Dermis microvascular lymphatic vessel endothelial cell (primary cell): ENCODE measurements around the gene RSF1. TPM values are rescaled to one million over a fixed set of nuclear protein-coding genes. Genes with fewer than 3 reads are reported as not detected.
"Not testable (repeated sequence)": the region's sequence is repeated elsewhere in the genome, so short reads cannot be mapped to it uniquely, and the experiment has no call there.

Experiments used
- DNase-seq, 2 donors: peaks; one replicate each; pipeline versions ENCODE4 v3.0.0 to v3.0.0-alpha.2; 2010; ENCODE audit warnings: low read depth in 2 of 2
- total RNA-seq: library from RNA; depleted of rRNA; stranded (reverse); fragments of >200 nt; gene quantifications from 2 replicates; pipeline ENCODE4 v1.2.1, GENCODE V29; 2014

RSF1 gene, protein sequence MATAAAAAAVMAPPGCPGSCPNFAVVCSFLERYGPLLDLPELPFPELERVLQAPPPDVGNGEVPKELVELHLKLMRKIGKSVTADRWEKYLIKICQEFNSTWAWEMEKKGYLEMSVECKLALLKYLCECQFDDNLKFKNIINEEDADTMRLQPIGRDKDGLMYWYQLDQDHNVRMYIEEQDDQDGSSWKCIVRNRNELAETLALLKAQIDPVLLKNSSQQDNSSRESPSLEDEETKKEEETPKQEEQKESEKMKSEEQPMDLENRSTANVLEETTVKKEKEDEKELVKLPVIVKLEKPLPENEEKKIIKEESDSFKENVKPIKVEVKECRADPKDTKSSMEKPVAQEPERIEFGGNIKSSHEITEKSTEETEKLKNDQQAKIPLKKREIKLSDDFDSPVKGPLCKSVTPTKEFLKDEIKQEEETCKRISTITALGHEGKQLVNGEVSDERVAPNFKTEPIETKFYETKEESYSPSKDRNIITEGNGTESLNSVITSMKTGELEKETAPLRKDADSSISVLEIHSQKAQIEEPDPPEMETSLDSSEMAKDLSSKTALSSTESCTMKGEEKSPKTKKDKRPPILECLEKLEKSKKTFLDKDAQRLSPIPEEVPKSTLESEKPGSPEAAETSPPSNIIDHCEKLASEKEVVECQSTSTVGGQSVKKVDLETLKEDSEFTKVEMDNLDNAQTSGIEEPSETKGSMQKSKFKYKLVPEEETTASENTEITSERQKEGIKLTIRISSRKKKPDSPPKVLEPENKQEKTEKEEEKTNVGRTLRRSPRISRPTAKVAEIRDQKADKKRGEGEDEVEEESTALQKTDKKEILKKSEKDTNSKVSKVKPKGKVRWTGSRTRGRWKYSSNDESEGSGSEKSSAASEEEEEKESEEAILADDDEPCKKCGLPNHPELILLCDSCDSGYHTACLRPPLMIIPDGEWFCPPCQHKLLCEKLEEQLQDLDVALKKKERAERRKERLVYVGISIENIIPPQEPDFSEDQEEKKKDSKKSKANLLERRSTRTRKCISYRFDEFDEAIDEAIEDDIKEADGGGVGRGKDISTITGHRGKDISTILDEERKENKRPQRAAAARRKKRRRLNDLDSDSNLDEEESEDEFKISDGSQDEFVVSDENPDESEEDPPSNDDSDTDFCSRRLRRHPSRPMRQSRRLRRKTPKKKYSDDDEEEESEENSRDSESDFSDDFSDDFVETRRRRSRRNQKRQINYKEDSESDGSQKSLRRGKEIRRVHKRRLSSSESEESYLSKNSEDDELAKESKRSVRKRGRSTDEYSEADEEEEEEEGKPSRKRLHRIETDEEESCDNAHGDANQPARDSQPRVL (N-terminal part only)
- 12.8 and 16.8 TPM in 2 replicates for total RNA-seq

- peak; percentile 95 to 99 for DNase-seq
Measured at GRCh38 chr11:77820565-77821348, at the start of gene RSF1, which contains the start of gene AAMDC. TSS of gene RSF1 (minus strand) at chr11:77820722. CDS start at chr11:77820714, 8 bp downstream. TSS of gene AAMDC (plus strand) at chr11:77821144. CDS start at chr11:77842497, 21,353 bp downstream.

- no peak for DNase-seq
Measured at GRCh38 chr11:77868744-77869143, 48.2 kb upstream of the RSF1 start.

GRCh38 chr11:77866336-77866735, 45.8 kb upstream of the RSF1 start:
- no peak for DNase-seq

- no peak for DNase-seq
Measured at GRCh38 chr11:77865805-77866204, 45.3 kb upstream of the RSF1 start.

- not testable (repeated sequence) for DNase-seq
Measured at GRCh38 chr11:77861444-77861843, 40.9 kb upstream of the RSF1 start.

DNA sequence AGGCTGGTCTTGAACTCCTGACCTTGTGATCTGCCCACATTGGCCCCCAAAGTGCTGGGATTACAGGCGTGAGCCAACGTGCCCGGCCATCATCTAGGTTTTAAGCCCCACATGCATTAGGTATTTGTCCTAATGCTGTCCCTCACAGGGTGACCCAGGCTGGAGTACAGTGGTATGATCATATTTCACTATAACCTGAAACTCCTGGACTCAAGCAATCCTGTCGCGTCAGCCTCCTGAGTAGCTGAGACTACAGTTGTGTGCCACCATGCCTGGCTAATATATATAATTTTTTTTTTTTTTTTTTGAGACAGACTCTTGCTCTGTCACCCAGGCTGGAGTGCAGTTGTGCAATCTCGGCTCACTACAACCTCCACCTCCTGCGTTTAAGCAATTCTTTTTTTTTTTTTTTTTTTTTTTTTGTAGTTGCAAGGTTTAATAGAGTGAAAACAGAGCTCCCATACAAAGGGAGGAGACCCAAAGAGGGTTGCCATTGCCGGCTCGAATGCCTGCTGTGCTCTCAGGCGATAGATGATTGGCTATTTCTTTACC, 37.5 kb upstream of the RSF1 start:
- DNase-seq, result not testable (repeated sequence)

DNA sequence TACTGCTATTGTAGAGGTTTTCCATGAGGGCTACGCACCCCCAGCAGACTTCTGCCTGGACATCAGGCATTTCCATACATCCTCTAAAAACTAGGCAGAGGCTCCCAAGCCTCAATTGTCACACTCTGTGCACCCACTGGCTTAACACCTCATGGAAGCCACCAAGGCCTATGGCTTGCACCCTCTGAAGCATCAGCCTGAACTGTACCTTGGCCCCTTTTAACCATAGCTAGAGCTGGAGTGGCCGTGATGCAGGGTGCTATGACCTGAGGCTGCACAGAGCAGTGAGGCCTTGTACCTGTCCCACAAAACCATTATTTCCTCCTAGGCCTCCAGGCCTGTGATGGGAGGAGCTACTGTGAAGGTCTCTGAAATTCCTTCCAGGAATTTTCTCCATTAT, 34.3 kb upstream of the RSF1 start:
- no peak for DNase-seq

DNA sequence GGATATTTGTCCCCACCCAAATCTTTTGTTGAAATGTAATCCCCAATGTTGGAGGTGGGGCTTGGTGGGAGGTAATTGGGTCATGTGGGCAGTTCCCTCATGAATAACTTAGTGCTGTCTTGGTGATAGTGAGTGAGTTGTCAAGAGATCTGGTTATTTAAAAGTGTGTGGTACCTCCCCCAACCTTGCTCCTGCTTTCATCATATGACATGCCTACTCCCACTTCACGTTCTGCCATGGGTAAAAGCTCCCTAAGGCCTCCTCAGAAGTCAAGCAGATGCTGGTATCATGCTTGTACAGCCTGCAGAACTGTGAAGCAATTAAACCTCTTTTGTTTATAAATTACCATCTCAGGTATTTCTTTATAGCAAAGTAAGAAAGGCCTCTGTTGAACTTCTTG, 31.0 kb upstream of the RSF1 start:
- no peak for DNase-seq

DNA sequence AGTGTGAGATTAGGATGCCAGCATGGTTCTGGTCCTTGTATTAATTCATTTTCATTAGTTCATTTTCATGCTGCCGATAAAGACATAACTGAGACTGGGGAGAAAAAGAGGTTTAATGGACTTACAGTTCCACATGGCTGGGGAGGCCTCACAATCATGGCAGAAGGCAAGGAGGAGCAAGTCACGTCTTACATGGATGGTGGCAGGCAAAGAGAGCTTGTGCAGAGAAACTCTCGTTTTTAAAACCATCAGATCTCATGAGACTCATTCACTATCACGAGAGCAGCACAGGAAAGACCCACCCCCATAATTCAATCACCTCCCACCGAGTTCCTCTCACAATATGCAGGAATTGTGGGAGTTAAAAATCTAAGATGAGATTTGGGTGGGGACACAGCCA, 23.2 kb upstream of the RSF1 start:
- DNase-seq, result not testable (repeated sequence)

DNA sequence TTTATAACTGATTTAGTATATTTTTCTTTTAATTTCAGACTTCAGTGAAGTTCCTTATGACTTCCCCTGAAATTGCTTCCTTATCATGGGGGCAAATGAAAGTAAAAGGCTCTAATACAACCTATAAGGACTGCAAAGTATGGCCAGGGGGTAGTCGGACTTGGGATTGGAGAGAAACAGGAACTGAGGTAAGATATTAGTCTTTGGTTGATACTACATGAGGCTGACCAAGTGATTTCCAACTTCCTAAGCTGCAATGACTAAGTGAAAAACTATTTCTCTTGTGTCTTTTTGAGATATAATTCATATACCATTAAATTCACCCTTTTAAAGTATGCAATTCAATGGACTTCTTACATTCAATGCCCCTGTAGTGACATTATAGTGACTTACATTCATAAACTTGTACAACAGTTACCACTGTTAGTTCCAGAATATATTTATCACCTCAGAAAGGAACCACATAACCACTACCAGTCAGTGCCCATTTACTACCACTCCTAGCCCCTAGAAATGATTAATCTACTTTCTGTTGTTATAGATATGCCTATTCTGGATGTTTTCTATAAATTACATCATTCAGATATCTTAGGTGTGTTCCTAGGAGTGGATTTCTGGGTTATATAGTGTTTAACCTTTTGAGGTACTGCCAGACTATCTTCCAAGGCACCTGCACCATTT, 22.1 kb upstream of the RSF1 start:
- peak in 1 of 2 donors; percentile 48 for DNase-seq

DNA sequence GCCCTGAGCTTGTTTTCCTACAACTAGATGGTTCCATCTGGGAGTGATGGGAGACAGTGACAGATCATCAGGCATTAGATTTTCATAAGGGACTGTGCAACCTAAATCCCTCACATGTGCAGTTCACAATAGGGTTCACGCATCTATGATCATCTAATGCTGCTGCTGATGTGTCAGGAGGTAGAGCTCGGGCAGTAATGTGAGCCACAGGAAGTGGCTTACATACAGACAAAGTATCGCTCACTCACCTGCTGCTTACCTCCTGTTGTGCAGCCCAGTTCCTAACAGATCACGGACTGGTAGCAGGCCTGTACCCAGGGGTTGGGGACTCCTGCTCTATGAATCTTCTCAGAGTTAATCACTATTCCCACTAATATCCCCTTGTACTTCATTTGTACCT, 12.8 kb upstream of the RSF1 start:
- DNase-seq, result no peak

- DNase-seq, result no peak
Measured at GRCh38 chr11:77828926-77829325, 8.4 kb upstream of the RSF1 start.

DNA sequence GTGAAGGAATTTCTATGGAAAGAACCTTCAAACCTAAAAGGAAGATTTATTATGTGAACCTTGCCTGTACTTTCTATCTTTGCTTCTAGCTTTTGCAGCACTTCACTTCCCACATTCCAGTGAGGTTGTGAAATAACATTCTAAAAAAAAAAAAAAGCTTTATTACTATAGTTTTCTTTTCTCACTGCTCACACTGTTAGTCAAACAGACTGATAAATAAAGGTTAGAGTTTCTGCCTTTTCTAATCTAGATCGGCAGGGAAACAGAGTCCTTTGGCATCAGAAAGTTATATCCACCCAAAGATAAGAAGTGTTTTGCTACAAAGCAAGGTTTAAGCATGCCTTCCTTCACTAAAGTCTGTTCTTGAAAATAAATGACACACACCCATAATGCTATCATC, 3.3 kb upstream of the RSF1 start:
- no peak for DNase-seq

DNA sequence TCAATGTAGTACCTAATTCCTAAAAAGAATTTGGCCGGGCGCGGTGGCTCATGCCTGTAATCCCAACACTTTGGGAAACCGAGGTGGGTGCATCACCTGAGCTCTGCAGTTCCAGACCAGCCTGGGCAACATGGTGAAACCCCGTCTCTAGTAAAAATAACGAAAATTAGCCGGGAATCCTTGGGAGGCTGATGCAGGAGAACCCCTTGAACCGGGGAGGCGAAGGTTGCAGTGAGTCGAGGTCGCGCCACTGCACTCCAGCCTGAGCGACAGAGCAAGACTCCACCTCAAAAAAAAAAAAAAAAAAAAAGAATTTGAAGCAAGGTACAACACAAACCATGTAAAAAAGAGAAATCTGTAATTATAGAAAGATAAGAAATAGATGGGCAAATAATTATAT, 1.6 kb upstream of the RSF1 start:
- not testable (repeated sequence) for DNase-seq

DNA sequence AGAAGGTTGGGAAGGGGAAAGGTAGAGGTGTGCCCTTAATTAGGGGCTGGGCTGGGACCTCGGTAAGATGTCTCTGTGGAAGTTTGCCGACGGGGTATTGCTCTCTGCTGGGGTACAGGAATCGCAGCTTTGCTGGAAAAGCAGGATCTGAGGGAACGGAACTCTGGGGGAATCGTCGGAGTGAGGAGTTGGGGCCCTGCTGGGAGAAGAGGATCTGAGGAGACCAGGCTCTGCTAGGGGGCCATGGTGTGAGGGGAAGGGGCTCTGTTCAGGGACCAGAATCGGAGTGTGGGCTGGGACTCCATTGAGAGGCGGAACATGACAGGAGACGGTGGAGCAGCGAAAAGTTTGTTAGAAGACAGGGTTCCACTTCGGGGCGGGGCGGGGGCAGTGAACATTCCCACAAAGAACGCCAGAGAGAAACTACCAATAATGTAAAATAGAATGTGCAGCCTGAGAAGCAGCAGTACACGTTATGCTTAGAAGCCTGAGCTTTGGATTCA, 878 bp upstream of the RSF1 start:
- peak in 1 of 2 donors; percentile 39 for DNase-seq

- peak in 1 of 2 donors; percentile 49 for DNase-seq
Measured at GRCh38 chr11:77819921-77820564, 479 bp downstream of the RSF1 start.

DNA sequence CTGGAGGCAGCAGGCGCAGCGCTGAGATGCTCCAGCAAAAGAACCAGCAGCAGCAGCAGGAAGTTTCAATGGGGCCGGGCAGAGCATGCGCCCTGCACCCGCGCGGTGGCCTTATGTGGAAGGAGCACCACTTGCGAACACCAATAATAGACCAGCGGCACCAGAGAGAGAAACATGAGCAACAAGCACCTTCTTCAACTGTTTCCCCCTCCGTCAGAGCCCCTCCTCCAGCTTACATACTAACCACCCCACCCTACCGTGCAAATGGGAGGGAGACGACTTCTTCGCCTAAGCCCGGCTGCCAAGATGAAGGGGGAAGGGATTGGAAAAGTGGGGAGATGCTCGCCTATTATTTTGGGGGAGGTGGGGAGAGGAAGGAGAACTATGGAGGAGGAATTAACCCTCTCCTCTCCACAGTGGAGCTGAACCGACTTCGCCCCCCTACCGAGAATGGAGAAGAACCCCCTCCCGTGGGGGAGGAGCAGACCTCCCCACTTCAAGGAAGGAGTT, 1.1 kb downstream of the RSF1 start:
- peak; percentile 56 to 93 for DNase-seq

GRCh38 chr11:77815459-77815858, 5.1 kb downstream of the RSF1 start:
- DNase-seq, result no peak

DNA sequence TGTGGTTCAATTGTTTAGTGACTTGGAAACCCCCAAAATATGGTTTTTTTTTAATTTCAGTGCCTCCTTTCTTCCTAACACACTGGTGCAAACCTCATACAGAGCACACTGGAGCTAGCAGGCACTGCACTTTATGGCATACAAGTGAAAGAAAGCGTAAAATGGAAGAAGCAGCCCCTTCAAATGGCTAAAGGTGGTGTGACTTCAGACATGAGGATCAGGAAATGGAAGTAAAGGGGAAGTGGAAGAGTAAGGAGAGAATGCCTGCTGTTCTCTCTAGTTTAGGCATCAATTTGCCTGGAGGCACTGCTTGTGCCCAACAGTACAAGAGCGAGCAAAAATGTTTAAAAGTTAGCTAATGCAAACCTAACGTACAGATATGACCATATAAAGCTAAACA, 5.7 kb downstream of the RSF1 start:
- DNase-seq, result no peak
